Measurements from ENCODE around the gene HMGB3. TPM values are rescaled to one million over a fixed set of nuclear protein-coding genes. Genes with fewer than 3 reads are reported as not detected.
A peak's percentile ranks its signal among the peaks of the same experiment; 100 is the strongest.

HMGB3 gene
- polyA plus RNA-seq, 4 donors = 14.1 to 53.7 (median 30.6) TPM

- DNase-seq (no peak), FAIRE-seq (no peak)
- no peaks in the 10 kb centered on the region for H3K9me3 ChIP-seq (ENCODE audit: control insufficient read depth in 2 of 2, insufficient read depth in 1 of 2, low read depth in 1 of 2, low read length in 1 of 2)
- no peaks in the 10 kb centered on the region for H3K27me3 ChIP-seq (ENCODE audit: control insufficient read depth in 3 of 3, insufficient read depth in 3 of 3, low read length in 3 of 3)
- no peak overlapping the region for H3K4me3 ChIP-seq (ENCODE audit: low read depth in 1 of 3, low read length in 3 of 3)
- no peaks in the 10 kb centered on the region for H3K36me3 ChIP-seq (ENCODE audit: control insufficient read depth in 3 of 3, insufficient read depth in 2 of 3, low read depth in 1 of 3, low read length in 3 of 3)
- H3K4me1 ChIP-seq (ENCODE audit: control insufficient read depth in 3 of 3, insufficient read depth in 2 of 3, low read depth in 1 of 3, low read length in 2 of 3) = no peaks in the 10 kb centered on the region
- H3K27ac ChIP-seq (ENCODE audit: low read depth in 1 of 3, low read length in 2 of 3) = no peak overlapping the region
- 73 to 92% (median 85%) methylated on average over 4 of the region's 4 CpGs for WGBS, 3 donors
Measured at GRCh38 chrX:151006410-151007109, 23.4 kb downstream of the HMGB3 start.

- DNase-seq (peak; percentile 16 to 31), FAIRE-seq (no peak)
- H3K36me3 ChIP-seq (ENCODE audit: control insufficient read depth in 3 of 3, insufficient read depth in 2 of 3, low read depth in 1 of 3, low read length in 3 of 3) = no peaks in the 10 kb centered on the region
- H3K4me1 ChIP-seq (ENCODE audit: control insufficient read depth in 3 of 3, insufficient read depth in 2 of 3, low read depth in 1 of 3, low read length in 2 of 3) = no peaks in the 10 kb centered on the region
- no peak overlapping the region for H3K27ac ChIP-seq (ENCODE audit: low read depth in 1 of 3, low read length in 2 of 3)
- H3K9me3 ChIP-seq (ENCODE audit: control insufficient read depth in 2 of 2, insufficient read depth in 1 of 2, low read depth in 1 of 2, low read length in 1 of 2) = peaks cover 0 to 5% of the 10 kb centered on the region in 2 donors
- 17 to 52% (median 21%) methylated on average over 2 of the region's 2 CpGs for WGBS, 3 donors
- no peak overlapping the region for H3K4me3 ChIP-seq (ENCODE audit: low read depth in 1 of 3, low read length in 3 of 3)
- no peaks in the 10 kb centered on the region for H3K27me3 ChIP-seq (ENCODE audit: control insufficient read depth in 3 of 3, insufficient read depth in 3 of 3, low read length in 3 of 3)
Measured at GRCh38 chrX:151009582-151009981, 26.4 kb downstream of the HMGB3 start.

- FAIRE-seq = no peak
- 78 to 84% (median 83%) methylated on average over 5 of the region's 5 CpGs for WGBS, 3 donors
Measured at GRCh38 chrX:151013164-151013743, 30.1 kb downstream of the HMGB3 start.

GRCh38 chrX:151015684-151016083 is 32.5 kb downstream of the HMGB3 start:
- no peaks in the 10 kb centered on the region for H3K36me3 ChIP-seq (ENCODE audit: control insufficient read depth in 3 of 3, insufficient read depth in 2 of 3, low read depth in 1 of 3, low read length in 3 of 3)
- H3K27me3 ChIP-seq (ENCODE audit: control insufficient read depth in 3 of 3, insufficient read depth in 3 of 3, low read length in 3 of 3) = no peaks in the 10 kb centered on the region
- DNase-seq (no peak), FAIRE-seq (no peak)
- no peaks in the 10 kb centered on the region for H3K4me1 ChIP-seq (ENCODE audit: control insufficient read depth in 3 of 3, insufficient read depth in 2 of 3, low read depth in 1 of 3, low read length in 2 of 3)
- H3K4me3 ChIP-seq (ENCODE audit: low read depth in 1 of 3, low read length in 3 of 3) = no peak overlapping the region
- no peak overlapping the region for H3K27ac ChIP-seq (ENCODE audit: low read depth in 1 of 3, low read length in 2 of 3)
- H3K9me3 ChIP-seq (ENCODE audit: control insufficient read depth in 2 of 2, insufficient read depth in 1 of 2, low read depth in 1 of 2, low read length in 1 of 2) = peaks cover 0 to 5% of the 10 kb centered on the region in 2 donors
- 48 to 65% (median 63%) methylated on average over 3 to 4 of the region's 4 CpGs for WGBS, 3 donors

More at GRCh38 chrX:151013164-151013743, 30.1 kb downstream of the HMGB3 start:
- Histone ChIP-seq H3K27ac (ENCODE audit: low read depth in 1 of 3, low read length in 2 of 3) (no peak overlapping the region), H3K9me3 (ENCODE audit: control insufficient read depth in 2 of 2, insufficient read depth in 1 of 2, low read depth in 1 of 2, low read length in 1 of 2) (peaks cover 0 to 5% of the 10 kb centered on the region in 2 donors), H3K36me3 (ENCODE audit: control insufficient read depth in 3 of 3, insufficient read depth in 2 of 3, low read depth in 1 of 3, low read length in 3 of 3) (no peaks in the 10 kb centered on the region), H3K4me3 (ENCODE audit: low read depth in 1 of 3, low read length in 3 of 3) (no peak overlapping the region), H3K4me1 (ENCODE audit: control insufficient read depth in 3 of 3, insufficient read depth in 2 of 3, low read depth in 1 of 3, low read length in 2 of 3) (no peaks in the 10 kb centered on the region), H3K27me3 (ENCODE audit: control insufficient read depth in 3 of 3, insufficient read depth in 3 of 3, low read length in 3 of 3) (no peaks in the 10 kb centered on the region)
- DNase-seq = no peak

- Histone ChIP-seq H3K36me3 (ENCODE audit: control insufficient read depth in 3 of 3, insufficient read depth in 2 of 3, low read depth in 1 of 3, low read length in 3 of 3) (no peaks in the 10 kb centered on the region), H3K27me3 (ENCODE audit: control insufficient read depth in 3 of 3, insufficient read depth in 3 of 3, low read length in 3 of 3) (no peaks in the 10 kb centered on the region), H3K4me3 (ENCODE audit: low read depth in 1 of 3, low read length in 3 of 3) (no peak overlapping the region), H3K4me1 (ENCODE audit: control insufficient read depth in 3 of 3, insufficient read depth in 2 of 3, low read depth in 1 of 3, low read length in 2 of 3) (no peaks in the 10 kb centered on the region), H3K9me3 (ENCODE audit: control insufficient read depth in 2 of 2, insufficient read depth in 1 of 2, low read depth in 1 of 2, low read length in 1 of 2) (no peaks in the 10 kb centered on the region), H3K27ac (ENCODE audit: low read depth in 1 of 3, low read length in 2 of 3) (no peak overlapping the region)
- no peak for FAIRE-seq
- no peak for DNase-seq
- WGBS, 3 donors = 50 to 68% (median 61%) methylated on average over 2 of the region's 2 CpGs
Measured at GRCh38 chrX:151019856-151020255, 36.7 kb downstream of the HMGB3 start.

GRCh38 chrX:151030845-151031244 is 47.7 kb downstream of the HMGB3 start:
- H3K36me3 ChIP-seq (ENCODE audit: control insufficient read depth in 3 of 3, insufficient read depth in 2 of 3, low read depth in 1 of 3, low read length in 3 of 3) = no peaks in the 10 kb centered on the region
- H3K9me3 ChIP-seq (ENCODE audit: control insufficient read depth in 2 of 2, insufficient read depth in 1 of 2, low read depth in 1 of 2, low read length in 1 of 2) = no peaks in the 10 kb centered on the region
- H3K27ac ChIP-seq (ENCODE audit: low read depth in 1 of 3, low read length in 2 of 3) = no peak overlapping the region
- H3K27me3 ChIP-seq (ENCODE audit: control insufficient read depth in 3 of 3, insufficient read depth in 3 of 3, low read length in 3 of 3) = no peaks in the 10 kb centered on the region
- DNase-seq (no peak), FAIRE-seq (no peak)
- no peak overlapping the region for H3K4me3 ChIP-seq (ENCODE audit: low read depth in 1 of 3, low read length in 3 of 3)
- H3K4me1 ChIP-seq (ENCODE audit: control insufficient read depth in 3 of 3, insufficient read depth in 2 of 3, low read depth in 1 of 3, low read length in 2 of 3) = no peaks in the 10 kb centered on the region

- no peak overlapping the region for H3K4me3 ChIP-seq (ENCODE audit: low read depth in 1 of 3, low read length in 3 of 3)
- H3K9me3 ChIP-seq (ENCODE audit: control insufficient read depth in 2 of 2, insufficient read depth in 1 of 2, low read depth in 1 of 2, low read length in 1 of 2) = no peaks in the 10 kb centered on the region
- FAIRE-seq (no peak), DNase-seq (no peak)
- no peak overlapping the region for H3K27ac ChIP-seq (ENCODE audit: low read depth in 1 of 3, low read length in 2 of 3)
- H3K4me1 ChIP-seq (ENCODE audit: control insufficient read depth in 3 of 3, insufficient read depth in 2 of 3, low read depth in 1 of 3, low read length in 2 of 3) = no peaks in the 10 kb centered on the region
- H3K27me3 ChIP-seq (ENCODE audit: control insufficient read depth in 3 of 3, insufficient read depth in 3 of 3, low read length in 3 of 3) = no peaks in the 10 kb centered on the region
- WGBS, 3 donors = 49 to 69% (median 66%) methylated on average over 7 of the region's 7 CpGs
- H3K36me3 ChIP-seq (ENCODE audit: control insufficient read depth in 3 of 3, insufficient read depth in 2 of 3, low read depth in 1 of 3, low read length in 3 of 3) = no peaks in the 10 kb centered on the region
Measured at GRCh38 chrX:151031391-151031975, 48.3 kb downstream of the HMGB3 start.

GRCh38 chrX:151039351-151039750 is 56.2 kb downstream of the HMGB3 start:
- DNase-seq = no peak

More at GRCh38 chrX:151039351-151039750, 56.2 kb downstream of the HMGB3 start:
- H3K27ac ChIP-seq (ENCODE audit: low read depth in 1 of 3, low read length in 2 of 3) = no peak overlapping the region
- H3K4me1 ChIP-seq (ENCODE audit: control insufficient read depth in 3 of 3, insufficient read depth in 2 of 3, low read depth in 1 of 3, low read length in 2 of 3) = no peaks in the 10 kb centered on the region
- no peaks in the 10 kb centered on the region for H3K36me3 ChIP-seq (ENCODE audit: control insufficient read depth in 3 of 3, insufficient read depth in 2 of 3, low read depth in 1 of 3, low read length in 3 of 3)
- no peaks in the 10 kb centered on the region for H3K27me3 ChIP-seq (ENCODE audit: control insufficient read depth in 3 of 3, insufficient read depth in 3 of 3, low read length in 3 of 3)
- H3K4me3 ChIP-seq (ENCODE audit: low read depth in 1 of 3, low read length in 3 of 3) = no peak overlapping the region
- no peaks in the 10 kb centered on the region for H3K9me3 ChIP-seq (ENCODE audit: control insufficient read depth in 2 of 2, insufficient read depth in 1 of 2, low read depth in 1 of 2, low read length in 1 of 2)
- 40 to 52% (median 40%) methylated on average over 2 of the region's 2 CpGs for WGBS, 3 donors
- no peak for FAIRE-seq

Data from small intestine (tissue), 7 donors.